ENCODE data around the gene PCDH15. TPM values are rescaled to one million over a fixed set of nuclear protein-coding genes. Genes with fewer than 3 reads are reported as not detected.
"Not testable (repeated sequence)": the region's sequence is repeated elsewhere in the genome, so short reads cannot be mapped to it uniquely, and the experiment has no call there.

PCDH15 gene
- total RNA-seq, 1 experiment from 2014 or later = 0.59 TPM

GRCh38 chr10:54525816-54526215 lies 275.2 kb downstream of the PCDH15 start:
- POLR2A ChIA-PET = no interaction called here
- no peak overlapping the region for H3K4me3 Mint-ChIP-seq
- H3K36me3 Mint-ChIP-seq = no peaks in the 10 kb centered on the region
- CTCF ChIA-PET = no interaction called here
- TF ChIP-seq ZNF396 (CRISPR knock-in tag; IDR thresholded peaks at IDR 0.05; ENCODE audit: borderline replicate concordance) (no peak), ZNF138 (CRISPR knock-in tag; conservative IDR thresholded peaks at IDR 0.05) (no peak), NR2C2 (CRISPR knock-in tag; IDR thresholded peaks at IDR 0.05) (no peak), ZMAT4 (CRISPR knock-in tag; IDR thresholded peaks at IDR 0.05) (no peak)
- no peaks in the 10 kb centered on the region for H3K4me1 Mint-ChIP-seq
- H3K27ac Mint-ChIP-seq = no peak overlapping the region
- no peaks in the 10 kb centered on the region for H3K27me3 Mint-ChIP-seq (ENCODE audit: low read depth)
- ATAC-seq = no peak
- H3K9me3 Mint-ChIP-seq = no peaks in the 10 kb centered on the region
- no peak for DNase-seq (ENCODE audit: low spot score)

GRCh38 chr10:54515244-54515643 lies 285.8 kb downstream of the PCDH15 start:
- H3K4me3 Mint-ChIP-seq; CTCF ChIA-PET; POLR2A ChIA-PET; H3K27me3 Mint-ChIP-seq (ENCODE audit: low read depth); H3K27ac Mint-ChIP-seq; DNase-seq (ENCODE audit: low spot score); ATAC-seq; H3K4me1 Mint-ChIP-seq: not testable (repeated sequence)
- H3K36me3 Mint-ChIP-seq = peaks cover 18% of the 10 kb centered on the region
- peaks cover 29% of the 10 kb centered on the region for H3K9me3 Mint-ChIP-seq

GRCh38 chr10:54503863-54504262 lies 297.2 kb downstream of the PCDH15 start:
- peaks cover 12% of the 10 kb centered on the region for H3K9me3 Mint-ChIP-seq
- H3K27ac Mint-ChIP-seq = no peak overlapping the region
- no peaks in the 10 kb centered on the region for H3K36me3 Mint-ChIP-seq
- no peak for DNase-seq (ENCODE audit: low spot score)
- POLR2A ChIA-PET = no interaction called here
- TF ChIP-seq CREM (CRISPR knock-in tag; IDR thresholded peaks at IDR 0.05) (no peak), ZNF232 (CRISPR knock-in tag; IDR thresholded peaks at IDR 0.05) (no peak), SMAD3 (CRISPR knock-in tag; IDR thresholded peaks at IDR 0.05; ENCODE audit: borderline replicate concordance) (no peak), CREB1 (CRISPR knock-in tag; IDR thresholded peaks at IDR 0.05) (no peak), ZNF396 (CRISPR knock-in tag; IDR thresholded peaks at IDR 0.05; ENCODE audit: borderline replicate concordance) (no peak)
- TF ChIP-seq, protein P1, sequence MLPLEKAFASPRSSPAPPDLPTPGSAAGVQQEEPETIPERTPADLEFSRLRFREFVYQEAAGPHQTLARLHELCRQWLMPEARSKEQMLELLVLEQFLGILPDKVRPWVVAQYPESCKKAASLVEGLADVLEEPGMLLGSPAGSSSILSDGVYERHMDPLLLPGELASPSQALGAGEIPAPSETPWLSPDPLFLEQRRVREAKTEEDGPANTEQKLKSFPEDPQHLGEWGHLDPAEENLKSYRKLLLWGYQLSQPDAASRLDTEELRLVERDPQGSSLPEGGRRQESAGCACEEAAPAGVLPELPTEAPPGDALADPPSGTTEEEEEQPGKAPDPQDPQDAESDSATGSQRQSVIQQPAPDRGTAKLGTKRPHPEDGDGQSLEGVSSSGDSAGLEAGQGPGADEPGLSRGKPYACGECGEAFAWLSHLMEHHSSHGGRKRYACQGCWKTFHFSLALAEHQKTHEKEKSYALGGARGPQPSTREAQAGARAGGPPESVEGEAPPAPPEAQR (CRISPR knock-in tag; IDR thresholded peaks at IDR 0.05) = no peak
- no peak overlapping the region for H3K4me3 Mint-ChIP-seq
- H3K4me1 Mint-ChIP-seq = no peaks in the 10 kb centered on the region
- CTCF ChIA-PET = no interaction called here
- ATAC-seq = no peak
- H3K27me3 Mint-ChIP-seq (ENCODE audit: low read depth) = no peaks in the 10 kb centered on the region

DNA sequence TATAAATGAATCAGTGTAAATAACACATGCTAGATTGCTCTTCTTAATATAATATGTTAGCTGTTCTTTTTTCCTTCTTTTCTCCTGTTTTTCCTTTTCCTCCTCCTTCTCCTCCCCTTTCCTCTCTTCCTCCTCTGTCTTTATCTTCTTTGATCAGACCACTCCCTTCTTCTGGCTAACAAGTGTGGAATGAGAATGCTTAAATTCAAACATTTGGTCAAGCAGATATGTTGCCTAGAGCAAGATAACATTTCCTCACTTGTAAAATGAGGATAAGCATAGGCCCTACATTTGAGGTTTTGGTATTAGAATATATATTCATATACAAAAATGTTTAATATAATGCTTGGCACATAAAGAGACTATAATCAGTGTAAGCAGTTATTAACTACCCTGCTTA lies 299.1 kb downstream of the PCDH15 start:
- ChIA-PET CTCF (no interaction called here), POLR2A (no interaction called here)
- peaks cover 15% of the 10 kb centered on the region for H3K9me3 Mint-ChIP-seq
- no peak overlapping the region for H3K27ac Mint-ChIP-seq
- no peaks in the 10 kb centered on the region for H3K27me3 Mint-ChIP-seq (ENCODE audit: low read depth)
- DNase-seq (ENCODE audit: low spot score) (no peak), ATAC-seq (no peak)
- no peaks in the 10 kb centered on the region for H3K36me3 Mint-ChIP-seq
- no peaks in the 10 kb centered on the region for H3K4me1 Mint-ChIP-seq
- no peak overlapping the region for H3K4me3 Mint-ChIP-seq
- TF ChIP-seq ATF3 (CRISPR knock-in tag; conservative IDR thresholded peaks at IDR 0.05) (no peak), ATF6 (CRISPR knock-in tag; IDR thresholded peaks at IDR 0.05) (no peak), NFATC4 (CRISPR knock-in tag; IDR thresholded peaks at IDR 0.05) (no peak), E2F4 (CRISPR knock-in tag; IDR thresholded peaks at IDR 0.05; ENCODE audit: borderline replicate concordance, low read depth) (no peak), RELA (CRISPR knock-in tag; IDR thresholded peaks at IDR 0.05; ENCODE audit: borderline replicate concordance) (no peak), TCF7 (CRISPR knock-in tag; IDR thresholded peaks at IDR 0.05; ENCODE audit: low read depth) (no peak), ZNF281 (CRISPR knock-in tag; IDR thresholded peaks at IDR 0.05) (no peak), FOXJ3 (CRISPR knock-in tag; IDR thresholded peaks at IDR 0.05; ENCODE audit: borderline replicate concordance) (no peak)
- TF ChIP-seq, protein P2, sequence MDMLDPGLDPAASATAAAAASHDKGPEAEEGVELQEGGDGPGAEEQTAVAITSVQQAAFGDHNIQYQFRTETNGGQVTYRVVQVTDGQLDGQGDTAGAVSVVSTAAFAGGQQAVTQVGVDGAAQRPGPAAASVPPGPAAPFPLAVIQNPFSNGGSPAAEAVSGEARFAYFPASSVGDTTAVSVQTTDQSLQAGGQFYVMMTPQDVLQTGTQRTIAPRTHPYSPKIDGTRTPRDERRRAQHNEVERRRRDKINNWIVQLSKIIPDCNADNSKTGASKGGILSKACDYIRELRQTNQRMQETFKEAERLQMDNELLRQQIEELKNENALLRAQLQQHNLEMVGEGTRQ (CRISPR knock-in tag; IDR thresholded peaks at IDR 0.05) = no peak

Measured in WTC11 (cell line).